Fibroblast of gingiva (primary cell): ENCODE measurements around the gene RNF43.

Experiments used
- DNase-seq: peaks from one replicate; pipeline ENCODE4 v3.0.0-alpha.2; 2011; ENCODE audit warnings: low read depth

Gene RNF43

DNA sequence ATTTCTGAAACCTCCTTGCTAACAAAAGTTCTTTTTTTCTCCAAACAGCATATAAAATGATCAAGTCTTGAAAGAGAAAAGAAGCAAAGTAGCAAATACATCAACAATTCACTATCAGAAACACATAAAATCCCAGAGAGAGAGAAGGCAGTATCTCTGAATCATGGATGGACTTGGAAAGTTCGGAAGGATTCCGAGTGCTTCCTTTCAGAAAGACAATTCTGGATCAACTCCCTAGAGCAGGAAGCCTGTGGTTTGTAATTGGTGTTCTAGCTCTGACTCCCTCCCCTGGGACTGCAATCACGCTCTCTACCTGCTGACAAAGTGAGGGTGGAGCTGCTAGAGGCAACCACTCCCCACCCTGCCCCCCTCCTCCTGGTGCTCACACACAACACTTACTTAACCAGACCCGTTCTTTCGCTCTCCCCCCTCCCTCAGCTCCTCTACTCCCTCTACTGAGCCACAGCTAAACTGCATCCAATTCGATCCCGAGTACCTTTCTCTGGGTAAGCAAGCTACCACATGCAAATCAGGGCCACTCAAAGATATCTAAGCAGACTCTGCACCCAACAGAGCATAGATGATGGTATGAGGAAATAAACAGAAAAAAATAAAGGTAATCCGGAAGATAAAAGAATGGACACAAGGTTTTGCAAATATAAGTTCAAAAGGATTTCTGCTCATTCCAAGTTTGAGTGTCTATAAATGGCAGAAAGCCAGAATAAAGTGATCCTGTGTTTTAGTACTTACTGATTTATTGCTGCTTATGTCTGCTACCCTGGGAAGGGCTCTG lies at the start of gene RNF43:
Gene RNF43 (minus strand): TSS at position 235 of the 793 bp plus-strand sequence. CDS start 1,957 bp downstream, outside the sequence.
- DNase-seq, result peak; percentile 60

DNA sequence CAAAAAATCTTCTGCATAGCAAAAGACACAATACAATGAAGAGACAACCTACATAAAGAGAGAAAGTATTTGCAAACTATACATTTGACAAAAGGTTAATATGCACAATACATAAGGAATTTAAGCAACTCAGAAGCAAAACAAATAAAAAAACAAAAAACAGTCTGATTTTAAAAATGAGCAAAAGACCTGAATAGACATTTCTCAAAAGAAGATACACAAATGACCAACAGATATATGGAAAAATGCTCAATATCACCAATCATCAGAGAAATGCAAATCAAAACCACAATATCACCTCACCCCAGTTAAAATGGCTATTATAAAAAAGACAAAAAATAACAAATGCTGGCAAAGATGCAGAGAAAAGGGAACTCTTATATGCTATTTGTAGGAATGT lies 38.2 kb upstream of the RNF43 start:
- no peak for DNase-seq

DNA sequence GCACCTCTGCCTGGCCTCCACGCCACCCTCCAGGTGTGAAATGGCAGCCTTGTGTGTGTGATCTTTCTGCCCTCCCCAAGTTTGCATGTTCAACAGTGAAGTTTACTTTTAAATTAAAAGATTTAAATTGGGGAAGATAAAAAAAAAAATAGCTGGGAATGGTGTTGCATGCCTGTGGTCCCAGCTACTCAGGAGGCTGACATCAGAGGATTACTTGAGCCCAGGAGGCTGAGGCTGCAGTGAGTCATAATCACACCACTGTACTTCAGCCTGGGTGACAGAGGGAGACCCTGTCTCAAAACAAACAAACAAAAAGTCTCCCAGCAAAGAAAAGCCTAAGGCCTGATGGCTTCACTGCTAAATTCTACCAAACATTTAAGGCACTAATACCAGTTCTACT lies 35.4 kb upstream of the RNF43 start:
- DNase-seq, result no peak

DNA sequence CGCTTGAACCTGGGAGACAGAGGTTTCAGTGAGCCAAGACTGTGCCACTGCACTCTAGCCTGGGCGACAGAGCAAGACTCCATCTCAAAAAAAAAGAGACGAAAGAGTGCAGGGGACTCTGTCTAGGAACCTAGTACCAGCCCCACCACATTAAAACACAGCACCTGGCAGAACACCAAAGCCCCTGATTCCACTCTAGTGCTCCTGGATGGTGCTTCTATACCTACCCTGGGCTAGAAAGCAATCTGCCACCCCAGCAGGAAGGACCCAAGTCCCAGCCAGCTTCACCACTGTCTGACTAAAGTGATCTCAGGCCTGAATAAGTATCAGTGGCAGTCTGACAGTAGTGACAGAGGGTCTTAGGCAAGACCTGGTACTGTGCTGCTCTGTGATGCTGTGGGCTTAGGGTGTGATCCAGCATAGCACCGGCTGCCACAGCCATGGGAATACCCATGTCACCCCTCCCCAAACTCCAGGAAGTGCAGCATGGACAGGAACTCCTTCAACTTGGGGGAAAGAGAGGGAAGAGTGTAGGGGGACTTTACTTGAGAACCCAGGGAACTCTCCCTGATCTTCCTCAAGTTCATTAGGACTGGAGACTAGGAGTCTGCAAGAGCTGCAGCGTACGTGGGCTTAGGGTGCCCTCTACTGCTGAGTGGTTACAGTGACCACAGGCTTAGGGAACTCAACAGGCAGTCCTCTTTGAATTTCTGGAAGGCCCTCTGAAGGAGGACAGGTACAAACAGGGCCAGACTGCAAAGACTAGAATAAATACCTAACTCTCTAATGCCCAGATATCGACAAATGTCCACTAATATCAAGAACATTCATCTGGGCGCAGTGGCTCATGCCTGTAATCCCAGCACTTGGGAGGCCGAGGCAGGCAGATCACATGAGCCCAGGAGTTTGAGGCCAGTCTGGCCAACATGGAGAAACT lies 30.0 kb upstream of the RNF43 start:
- DNase-seq, result peak; percentile 72

DNA sequence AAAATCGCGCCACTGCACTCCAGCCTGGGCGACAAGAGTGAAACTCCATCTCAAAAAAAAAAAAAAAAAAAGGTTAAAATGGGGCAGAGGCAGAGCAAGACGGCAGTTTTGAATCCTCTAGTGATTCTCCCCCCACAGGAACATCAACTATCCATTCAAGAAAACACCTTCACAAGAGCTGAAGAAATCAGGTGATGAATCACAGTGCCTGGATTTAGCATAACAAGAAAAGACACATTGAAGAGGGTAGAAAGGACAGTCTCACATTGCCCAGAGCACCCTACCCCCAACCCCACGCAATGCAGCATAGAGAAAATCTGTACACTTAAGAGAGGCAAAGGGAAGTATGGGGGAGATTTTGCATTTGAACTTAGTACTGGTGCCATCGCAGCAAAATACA lies 28.8 kb upstream of the RNF43 start:
- no peak for DNase-seq

DNA sequence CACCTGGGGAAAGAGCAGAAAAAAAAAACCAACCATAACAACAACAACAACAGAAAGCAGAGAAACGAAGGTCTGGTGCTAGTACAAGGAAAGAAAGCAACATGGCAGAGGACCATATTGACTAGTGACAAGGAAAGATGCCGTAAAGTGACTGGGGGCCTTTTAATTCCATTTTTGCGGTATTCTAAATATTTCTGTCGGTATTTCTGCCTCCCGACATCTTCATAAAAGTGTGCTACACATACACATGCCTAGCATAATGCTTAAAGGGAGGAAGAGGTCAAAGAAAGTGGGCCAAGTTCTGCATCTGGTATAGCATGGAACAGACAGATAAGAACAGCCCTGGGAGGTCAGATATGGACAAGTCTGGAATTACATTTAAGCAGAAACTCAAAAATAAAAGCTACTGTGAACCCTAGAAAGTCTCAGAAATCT lies 19.5 kb upstream of the RNF43 start:
- DNase-seq, result no peak

DNA sequence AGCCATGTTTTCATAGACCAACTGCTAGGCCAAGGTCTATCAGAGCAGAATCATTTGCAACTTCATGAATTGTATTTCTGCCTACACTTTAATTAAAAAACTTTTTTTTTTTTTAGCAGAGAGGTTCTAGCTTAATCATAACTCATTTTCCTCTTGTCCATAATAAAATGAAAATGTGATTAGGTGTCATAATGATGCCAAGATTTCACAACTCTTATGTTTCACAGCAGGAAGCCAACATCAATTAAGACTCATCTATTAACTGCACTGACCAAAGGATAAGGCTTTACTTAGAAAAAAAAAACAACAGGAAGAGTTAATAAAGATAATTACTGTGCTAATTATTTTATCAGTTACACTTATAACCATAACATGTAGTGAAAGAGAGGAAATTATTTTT lies 18.9 kb upstream of the RNF43 start:
- DNase-seq, result no peak

DNA sequence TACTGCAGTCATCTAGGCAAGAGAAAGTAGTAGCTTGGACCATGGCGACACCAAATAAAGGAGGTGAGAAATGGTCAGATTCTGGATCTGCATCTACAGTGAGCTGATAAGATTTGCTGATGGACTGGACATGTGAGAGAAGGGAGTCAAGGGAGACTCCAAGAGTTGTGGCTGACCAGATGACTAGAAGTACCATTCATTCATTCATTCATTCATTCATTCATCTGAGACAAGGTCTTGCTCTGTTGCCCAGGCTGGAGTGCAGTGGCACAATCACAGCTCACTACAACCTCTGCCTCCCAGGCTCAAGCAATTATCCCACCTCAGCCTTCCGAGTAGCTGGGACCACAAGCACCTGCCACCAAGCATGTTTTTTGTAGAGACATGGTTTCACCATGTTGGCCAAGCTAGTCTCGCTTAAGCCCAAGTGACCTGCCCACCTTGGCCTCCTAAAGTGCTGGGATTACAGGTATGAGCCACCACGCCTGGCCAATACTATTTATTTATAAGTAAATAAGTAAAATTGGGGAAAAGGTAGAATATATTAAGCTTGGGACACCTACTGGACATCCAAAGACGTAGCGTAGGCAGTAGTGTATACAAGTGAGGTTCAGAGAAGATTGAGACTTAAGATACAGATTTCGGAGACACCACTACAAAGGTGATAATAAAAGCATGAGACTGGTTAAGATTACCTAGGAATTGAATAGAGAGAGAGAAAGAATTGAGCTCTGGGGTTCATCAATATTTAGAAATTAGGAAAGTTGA lies 15.7 kb upstream of the RNF43 start:
- DNase-seq, result no peak

DNA sequence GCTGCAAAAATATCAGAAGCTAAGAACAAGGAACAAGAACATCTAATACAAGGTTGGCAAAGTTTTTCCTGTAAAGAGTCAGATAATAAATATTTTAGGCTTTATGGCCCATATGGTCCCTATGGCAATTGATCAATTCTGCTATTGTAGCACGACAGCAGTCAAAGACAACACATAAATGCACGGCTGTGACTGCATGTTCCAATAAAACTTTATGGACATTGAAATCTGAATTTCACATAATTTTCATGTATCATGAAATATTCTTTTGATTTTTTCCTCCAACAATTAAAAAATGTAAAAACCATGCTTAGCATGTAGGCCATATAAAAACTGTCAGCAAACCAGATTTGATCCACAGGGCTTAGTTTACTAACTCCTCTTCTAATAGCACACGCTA lies 10.5 kb upstream of the RNF43 start:
- DNase-seq, result no peak

DNA sequence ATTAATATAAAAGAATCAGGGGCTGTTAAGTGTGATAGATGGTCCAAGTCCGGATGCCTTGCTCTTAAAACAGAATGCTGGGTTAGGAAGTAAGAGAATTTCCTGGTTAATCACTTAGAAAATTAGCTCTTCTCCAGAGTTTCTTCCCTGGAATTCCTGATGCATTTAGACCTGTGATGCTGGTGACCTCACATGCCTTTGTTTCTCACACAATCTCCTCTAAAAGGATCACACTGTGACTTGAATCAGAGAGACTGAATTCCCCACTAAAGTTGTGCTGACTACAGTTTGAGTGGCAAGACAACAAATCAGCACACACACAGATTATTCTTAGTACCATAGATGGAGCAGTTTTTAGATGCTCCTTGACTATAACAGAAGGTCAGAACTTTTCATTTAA lies 4.4 kb upstream of the RNF43 start:
- DNase-seq, result no peak

DNA sequence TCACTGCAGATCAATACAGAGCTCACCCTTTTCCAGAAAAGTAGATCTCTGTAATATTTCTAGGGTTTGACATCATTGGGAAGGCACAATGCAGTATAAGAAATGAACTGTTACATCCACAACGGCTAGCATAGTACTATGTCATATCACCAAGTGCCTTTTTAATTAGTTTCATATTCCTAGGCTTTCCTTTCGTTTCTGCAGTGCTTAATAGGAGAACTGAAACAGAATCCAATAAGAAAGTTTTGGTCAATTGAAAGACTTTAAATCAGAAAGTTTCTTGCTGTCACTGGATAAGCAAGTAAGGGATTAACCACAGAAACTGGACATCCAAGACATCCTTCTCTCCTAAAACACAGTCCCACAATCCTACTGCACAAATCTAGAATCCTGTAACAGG lies 3.5 kb upstream of the RNF43 start:
- DNase-seq, result no peak

DNA sequence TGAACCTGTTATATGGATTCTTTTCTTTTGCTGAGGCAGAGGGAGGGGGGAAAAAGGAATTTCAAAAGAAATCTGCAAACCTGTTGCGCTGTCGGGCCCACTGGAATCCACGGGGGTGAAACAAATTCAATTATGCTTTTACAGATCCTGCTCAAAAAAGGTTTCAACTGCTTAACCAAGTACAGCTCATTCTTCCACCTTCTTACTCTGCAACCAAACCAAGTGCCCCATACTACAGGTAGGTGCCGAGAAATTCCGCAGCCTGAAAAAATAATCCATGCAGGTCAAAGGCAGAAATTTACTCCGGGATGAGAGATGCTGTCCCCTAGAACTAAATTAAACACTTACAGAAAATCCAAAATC lies 416 bp downstream of the RNF43 start:
- DNase-seq, result no peak

DNA sequence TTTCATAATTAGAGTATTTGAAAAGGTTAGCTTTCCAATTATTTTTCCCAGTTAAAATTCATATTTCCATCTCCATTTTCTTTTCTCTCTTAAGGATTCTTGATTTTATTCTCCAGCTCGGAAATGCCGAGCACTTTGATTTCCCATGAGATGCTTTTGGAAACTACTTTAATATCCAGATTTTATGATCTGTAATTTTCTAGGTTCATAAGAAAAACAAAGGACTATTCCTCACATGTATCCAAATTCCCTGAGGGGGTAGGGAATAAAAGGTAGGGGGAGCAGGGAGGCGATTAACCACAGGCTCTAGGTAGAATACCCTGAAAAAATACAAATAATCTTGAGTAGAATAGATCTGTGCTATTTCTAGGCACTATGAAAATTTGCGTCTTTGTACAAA lies 938 bp downstream of the RNF43 start:
- DNase-seq, result no peak

DNA sequence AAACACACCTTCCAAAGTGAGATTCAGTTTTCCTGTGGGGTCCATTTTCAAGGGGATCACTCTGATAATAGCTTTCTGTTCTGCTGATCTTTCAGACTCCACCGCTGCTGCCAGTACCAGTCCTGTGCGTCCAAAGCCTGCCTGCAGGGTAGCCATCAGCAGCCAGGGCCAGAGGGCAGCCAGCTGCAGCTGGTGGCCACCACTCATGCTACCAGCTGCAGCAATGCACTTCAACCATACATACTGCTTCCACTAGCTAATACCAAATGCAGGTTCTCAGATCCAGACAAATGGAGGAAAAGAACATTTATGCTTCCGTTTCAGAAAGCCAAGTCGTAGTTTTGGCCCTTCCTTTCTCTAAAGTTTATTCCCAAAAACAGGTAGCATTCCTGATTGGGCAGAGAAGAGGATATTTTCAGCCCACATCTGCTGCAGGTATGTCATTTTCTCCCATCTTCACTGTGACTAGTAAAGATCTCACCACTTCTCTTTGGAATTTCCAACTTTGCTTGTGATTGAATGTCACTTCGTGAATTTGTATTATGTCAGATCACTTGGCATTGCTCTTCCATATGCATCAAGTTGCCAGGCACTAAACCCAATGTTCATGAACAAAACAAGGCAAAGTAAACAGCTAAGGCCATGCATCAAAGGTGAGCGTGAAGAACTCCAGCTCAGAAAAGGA lies 1.8 kb downstream of the RNF43 start:
- no peak for DNase-seq

DNA sequence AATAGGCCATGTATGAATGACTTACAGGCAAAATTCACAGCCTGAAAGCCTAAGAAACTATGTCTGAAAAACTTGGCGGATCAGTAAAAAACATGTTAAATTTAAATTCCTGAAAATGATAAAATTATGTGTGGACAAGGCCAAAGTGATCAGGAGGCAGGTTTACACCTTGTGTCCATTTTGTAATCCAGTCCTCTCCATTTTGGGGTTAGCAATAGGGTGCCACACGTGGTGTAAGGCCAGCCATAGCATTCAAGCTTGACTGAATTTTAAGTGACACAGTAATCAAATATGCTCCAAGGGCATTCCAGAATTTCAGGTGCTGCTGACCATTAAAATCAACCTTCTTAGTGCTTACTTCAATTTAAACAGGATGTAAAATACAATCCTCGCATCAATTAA lies 2.7 kb downstream of the RNF43 start:
- DNase-seq, result no peak

DNA sequence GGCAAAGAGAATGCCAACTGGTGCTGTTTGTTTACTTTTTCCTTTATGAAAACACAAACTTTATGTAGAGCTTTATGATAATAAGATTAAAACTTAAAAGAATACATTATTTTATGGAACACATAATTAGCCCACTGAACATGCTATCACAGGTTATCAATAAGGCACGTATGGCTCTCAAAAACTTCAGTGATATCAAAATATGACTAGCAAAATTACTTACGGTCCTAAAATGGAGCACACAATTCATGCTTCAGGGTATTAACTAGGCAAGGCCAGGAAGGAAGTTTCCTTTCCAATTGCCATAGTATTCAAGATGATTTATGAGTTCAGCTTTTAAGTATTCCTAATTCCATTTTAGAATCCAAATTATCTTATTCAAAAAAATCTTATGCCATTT lies 3.6 kb downstream of the RNF43 start:
- no peak for DNase-seq

DNA sequence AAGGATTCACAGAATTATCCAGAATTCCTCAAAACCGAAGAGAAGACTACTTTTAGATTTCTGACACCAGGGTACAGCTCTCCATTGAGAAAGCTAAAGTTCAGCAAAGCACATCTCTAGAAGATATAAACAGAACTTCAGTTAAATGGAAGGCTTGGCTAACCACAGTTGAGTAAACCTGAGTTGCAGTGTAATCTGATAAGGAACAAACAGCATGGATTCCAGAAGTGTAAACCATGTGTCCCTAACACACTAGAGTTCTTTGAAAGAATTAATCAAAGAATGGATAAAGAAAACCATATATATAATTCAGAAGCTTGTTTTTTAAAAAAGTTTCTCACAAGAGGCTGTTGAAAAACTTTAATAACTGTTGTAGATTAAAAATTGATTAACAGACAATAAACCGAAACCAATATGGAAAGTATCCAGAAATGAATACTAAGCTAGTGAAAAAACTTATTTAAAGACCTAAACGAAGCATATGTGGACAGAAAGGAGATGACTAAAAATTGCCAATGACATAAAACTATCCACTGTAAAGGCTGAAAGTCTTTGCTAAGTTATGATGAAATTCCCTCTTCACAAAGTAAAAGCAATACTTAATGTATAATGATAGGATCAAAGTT lies 4.3 kb downstream of the RNF43 start:
- no peak for DNase-seq

DNA sequence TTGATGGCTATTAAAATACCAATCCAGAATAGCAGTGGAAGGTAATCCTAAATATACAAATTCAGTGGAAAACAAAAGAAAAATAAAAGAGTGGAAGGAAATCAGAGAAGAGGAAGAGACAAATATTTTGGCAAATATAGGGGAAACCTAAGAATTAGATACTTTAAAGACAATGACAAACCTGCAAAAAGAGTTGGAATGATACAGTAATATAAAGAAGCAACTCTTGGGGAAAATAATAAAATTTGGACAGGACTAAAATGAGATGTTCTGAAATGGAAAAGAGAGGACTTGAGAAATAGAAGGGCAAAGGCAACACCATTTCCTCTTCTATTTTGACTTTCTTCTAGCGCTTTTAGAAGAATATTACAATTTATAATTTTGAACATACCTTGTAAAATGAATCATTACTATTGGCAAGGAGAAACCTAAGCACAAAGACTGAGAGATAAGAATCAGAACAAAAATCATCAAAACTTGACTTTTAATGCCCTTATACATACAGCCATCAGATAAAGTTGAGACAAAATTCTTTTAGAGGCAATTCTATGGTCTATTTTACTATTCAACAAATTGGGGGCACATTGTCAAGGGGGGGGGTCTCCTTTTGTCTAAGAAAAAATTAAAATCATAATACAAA lies 5.2 kb downstream of the RNF43 start:
- DNase-seq, result no peak

DNA sequence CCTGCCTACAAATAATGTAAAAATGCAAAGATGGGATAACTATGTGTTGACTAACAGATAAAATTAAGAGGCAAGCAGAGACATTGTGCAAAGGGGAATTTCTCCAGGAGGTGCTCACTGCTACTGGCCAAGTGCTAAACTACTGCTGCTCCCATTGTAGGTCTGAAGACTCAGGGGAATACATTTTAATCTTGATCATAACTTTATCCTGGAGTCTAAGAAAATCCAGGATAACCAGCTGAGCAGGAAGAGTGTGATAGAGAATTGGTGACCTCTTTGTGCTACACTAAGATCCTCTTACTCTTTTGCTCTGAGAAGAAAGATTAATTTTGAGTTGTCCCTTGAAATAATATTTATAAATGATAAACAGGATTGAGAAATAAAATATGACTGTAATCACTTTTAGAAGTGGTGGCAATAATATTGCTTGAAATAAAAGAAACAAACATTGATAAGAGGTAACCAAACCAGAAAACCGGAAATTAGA lies 5.9 kb downstream of the RNF43 start:
- no peak for DNase-seq

DNA sequence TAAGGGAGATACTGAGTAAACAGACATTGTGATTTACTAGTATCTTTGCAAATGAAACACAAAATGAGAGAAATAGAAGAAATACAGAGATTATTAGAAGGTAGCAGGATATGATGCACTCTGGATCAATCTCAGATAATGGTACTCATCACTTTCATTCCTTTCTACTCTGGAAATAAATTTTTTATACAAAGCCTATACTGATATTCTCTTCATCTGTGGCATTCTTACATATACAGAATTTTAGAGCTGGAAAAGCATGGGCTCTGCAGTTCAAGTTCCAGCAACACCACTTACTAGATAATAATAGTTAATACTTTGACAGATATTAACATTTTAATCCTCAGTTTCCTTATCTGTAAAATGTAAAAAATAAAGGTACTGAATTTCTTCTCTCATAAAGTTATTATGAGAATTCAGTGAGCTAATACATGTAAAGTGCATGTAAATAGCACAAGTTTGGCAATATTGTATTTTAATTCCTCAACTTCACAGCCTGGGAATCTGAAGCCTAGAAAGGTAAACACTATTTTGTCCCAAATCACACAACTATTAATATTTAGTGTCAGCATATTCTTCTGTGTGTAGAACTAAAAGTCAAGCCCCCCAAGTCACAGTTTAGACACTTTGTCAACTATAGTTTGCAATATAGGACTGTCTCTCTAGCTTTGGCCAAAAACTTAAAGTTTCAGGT lies 6.5 kb downstream of the RNF43 start:
- no peak for DNase-seq
